RPMI7951 (cell line): Measurements from ENCODE around the gene ALDOB. TPM values are rescaled to one million over a fixed set of nuclear protein-coding genes. Genes with fewer than 3 reads are reported as not detected.
A peak's percentile ranks its signal among the peaks of the same experiment; 100 is the strongest.

Source experiments
- DNase-seq: peaks from one replicate; pipeline ENCODE4 v3.0.0-alpha.2; 2012; ENCODE audit warnings: low read depth
- total RNA-seq: library from RNA; depleted of rRNA; stranded (reverse); fragments of >200 nt; shearing (Covaris generic); gene quantifications from 2 replicates; pipeline ENCODE4 v1.2.3, GENCODE V29; 2014

ALDOB gene
- total RNA-seq, 1 experiment from 2014 or later: not detected

- no peak for DNase-seq
Measured at GRCh38 chr9:101421653-101422065, 13.9 kb downstream of the ALDOB start.

- DNase-seq: no peak
Measured at GRCh38 chr9:101419863-101420262, 15.7 kb downstream of the ALDOB start.

- peak; percentile 3 for DNase-seq
Measured at GRCh38 chr9:101418518-101419430, 16.8 kb downstream of the ALDOB start.

GRCh38 chr9:101417977-101418376, 17.6 kb downstream of the ALDOB start:
- no peak for DNase-seq

GRCh38 chr9:101417389-101417788, 18.2 kb downstream of the ALDOB start:
- DNase-seq: no peak

- no peak for DNase-seq
Measured at GRCh38 chr9:101415578-101415977, 20.0 kb downstream of the ALDOB start.

GRCh38 chr9:101414839-101415238, 20.7 kb downstream of the ALDOB start:
- DNase-seq: no peak

- no peak for DNase-seq
Measured at GRCh38 chr9:101409079-101409477, 26.5 kb downstream of the ALDOB start.

- no peak for DNase-seq
Measured at GRCh38 chr9:101408374-101409078, 27.0 kb downstream of the ALDOB start.

- no peak for DNase-seq
Measured at GRCh38 chr9:101403516-101404285, 31.9 kb downstream of the ALDOB start.

- DNase-seq: no peak
Measured at GRCh38 chr9:101400120-101400519, 35.5 kb downstream of the ALDOB start.

GRCh38 chr9:101399643-101399970, 36.0 kb downstream of the ALDOB start:
- no peak for DNase-seq

GRCh38 chr9:101398930-101399642, 36.5 kb downstream of the ALDOB start:
- no peak for DNase-seq

- peak; percentile 99 for DNase-seq
Measured at GRCh38 chr9:101398068-101398929, 37.3 kb downstream of the ALDOB start, which contains the start of the genes MRPL50 and ZNF189. Gene MRPL50, minus strand, starts transcription at chr9:101398618. Its CDS starts 26 bp downstream, at chr9:101398592. Gene ZNF189, plus strand, starts transcription at chr9:101398851. Its CDS starts 306 bp downstream, at chr9:101399157.

GRCh38 chr9:101397746-101398067, 37.9 kb downstream of the ALDOB start:
- DNase-seq: no peak

- no peak for DNase-seq
Measured at GRCh38 chr9:101394687-101395086, 40.9 kb downstream of the ALDOB start.

GRCh38 chr9:101393135-101393534, 42.4 kb downstream of the ALDOB start:
- no peak for DNase-seq

GRCh38 chr9:101388507-101388993, 47.0 kb downstream of the ALDOB start:
- DNase-seq: peak; percentile 10

GRCh38 chr9:101387871-101388506, 47.6 kb downstream of the ALDOB start:
- DNase-seq: peak; percentile 57
